SK-N-SH treated with all-trans-retinoic acid at 6 μM for 48 hours (cell line): Measurements from ENCODE around the gene ARFGAP3.

Source experiments
- BACH2 ChIP-seq: fragments of 250-450 bp; sonication (Bioruptor Pico); IDR thresholded peaks from 2 replicates; pipeline ENCODE4 v1.9.0; 2021; ENCODE audit warnings: mild to moderate bottlenecking, borderline replicate concordance
- PPARA ChIP-seq: fragments of 250-450 bp; sonication (Bioruptor Pico); IDR thresholded peaks from 2 replicates; pipeline ENCODE4 v1.5.0; 2020; ENCODE audit warnings: mild to moderate bottlenecking, borderline replicate concordance
- TF ChIP-seq, protein P1 (sequence below): fragments of 250-450 bp; sonication (Bioruptor Pico); IDR thresholded peaks from 2 replicates; pipeline ENCODE4 v1.5.1; 2021; ENCODE audit warnings: mild to moderate bottlenecking, moderate library complexity
- TF ChIP-seq, protein P2 (sequence below): fragments of 250-450 bp; sonication (Bioruptor Pico); IDR thresholded peaks from 2 replicates; pipeline ENCODE4 v1.8.0; 2021; ENCODE audit warnings: low read depth, mild to moderate bottlenecking, moderate library complexity, borderline replicate concordance

DNA sequence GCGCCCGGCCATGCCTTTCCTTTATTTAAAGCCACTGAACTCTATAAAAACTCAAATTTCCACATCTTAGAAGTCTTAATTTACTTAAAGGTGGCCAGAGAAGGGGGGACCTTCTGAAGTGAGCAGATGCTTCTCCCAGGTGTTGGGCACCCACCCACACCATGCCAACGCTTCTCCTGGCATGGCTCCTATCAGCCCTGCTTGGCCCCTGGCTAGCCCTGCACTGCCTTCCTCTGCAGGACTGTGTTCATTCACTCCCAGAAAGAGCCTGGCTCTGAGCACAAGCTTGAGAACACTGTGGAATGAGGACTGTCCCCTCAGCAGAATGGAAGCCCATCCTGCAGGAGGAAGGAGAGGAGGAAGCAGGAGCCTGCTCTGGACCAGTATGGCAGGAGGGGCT lies 34.6 kb upstream of the ARFGAP3 start:
- TF ChIP-seq, protein P1, sequence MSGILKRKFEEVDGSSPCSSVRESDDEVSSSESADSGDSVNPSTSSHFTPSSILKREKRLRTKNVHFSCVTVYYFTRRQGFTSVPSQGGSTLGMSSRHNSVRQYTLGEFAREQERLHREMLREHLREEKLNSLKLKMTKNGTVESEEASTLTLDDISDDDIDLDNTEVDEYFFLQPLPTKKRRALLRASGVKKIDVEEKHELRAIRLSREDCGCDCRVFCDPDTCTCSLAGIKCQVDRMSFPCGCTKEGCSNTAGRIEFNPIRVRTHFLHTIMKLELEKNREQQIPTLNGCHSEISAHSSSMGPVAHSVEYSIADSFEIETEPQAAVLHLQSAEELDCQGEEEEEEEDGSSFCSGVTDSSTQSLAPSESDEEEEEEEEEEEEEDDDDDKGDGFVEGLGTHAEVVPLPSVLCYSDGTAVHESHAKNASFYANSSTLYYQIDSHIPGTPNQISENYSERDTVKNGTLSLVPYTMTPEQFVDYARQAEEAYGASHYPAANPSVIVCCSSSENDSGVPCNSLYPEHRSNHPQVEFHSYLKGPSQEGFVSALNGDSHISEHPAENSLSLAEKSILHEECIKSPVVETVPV (CRISPR knock-in tag), result no peak
- TF ChIP-seq PPARA (CRISPR knock-in tag), result no peak
- no peak for TF ChIP-seq BACH2 (CRISPR knock-in tag)
- TF ChIP-seq, protein P2, sequence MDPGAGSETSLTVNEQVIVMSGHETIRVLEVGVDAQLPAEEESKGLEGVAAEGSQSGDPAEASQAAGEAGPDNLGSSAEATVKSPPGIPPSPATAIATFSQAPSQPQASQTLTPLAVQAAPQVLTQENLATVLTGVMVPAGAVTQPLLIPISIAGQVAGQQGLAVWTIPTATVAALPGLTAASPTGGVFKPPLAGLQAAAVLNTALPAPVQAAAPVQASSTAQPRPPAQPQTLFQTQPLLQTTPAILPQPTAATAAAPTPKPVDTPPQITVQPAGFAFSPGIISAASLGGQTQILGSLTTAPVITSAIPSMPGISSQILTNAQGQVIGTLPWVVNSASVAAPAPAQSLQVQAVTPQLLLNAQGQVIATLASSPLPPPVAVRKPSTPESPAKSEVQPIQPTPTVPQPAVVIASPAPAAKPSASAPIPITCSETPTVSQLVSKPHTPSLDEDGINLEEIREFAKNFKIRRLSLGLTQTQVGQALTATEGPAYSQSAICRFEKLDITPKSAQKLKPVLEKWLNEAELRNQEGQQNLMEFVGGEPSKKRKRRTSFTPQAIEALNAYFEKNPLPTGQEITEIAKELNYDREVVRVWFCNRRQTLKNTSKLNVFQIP (CRISPR knock-in tag), result no peak
